Fibroblast of peridontal ligament (primary cell): Measurements from ENCODE around the gene C11orf71.

ENCODE experiments used
- DNase-seq: peaks from one replicate; pipeline ENCODE4 v3.0.0-alpha.2; 2010; ENCODE audit errors: extremely low read depth

The C11orf71 gene

DNA sequence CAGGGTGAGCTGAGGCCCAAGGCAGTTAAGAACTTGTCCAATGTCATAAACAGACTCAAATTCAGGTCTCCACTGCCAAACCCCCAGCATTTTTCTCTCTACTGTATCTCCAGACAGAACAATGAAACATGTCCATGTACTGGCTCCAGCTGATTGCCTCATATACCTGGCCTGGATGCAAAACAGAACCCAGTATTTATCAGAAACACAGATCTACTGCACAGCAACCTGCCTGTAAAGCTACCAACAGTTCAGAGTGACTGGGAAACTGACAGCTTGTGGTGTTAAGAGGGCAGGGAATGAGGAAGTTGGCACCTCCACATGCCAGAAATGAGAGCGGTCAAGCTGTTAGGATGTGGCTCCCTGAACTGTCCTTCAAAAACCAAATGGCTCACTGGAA, 41.6 kb downstream of the C11orf71 start:
- DNase-seq = no peak

DNA sequence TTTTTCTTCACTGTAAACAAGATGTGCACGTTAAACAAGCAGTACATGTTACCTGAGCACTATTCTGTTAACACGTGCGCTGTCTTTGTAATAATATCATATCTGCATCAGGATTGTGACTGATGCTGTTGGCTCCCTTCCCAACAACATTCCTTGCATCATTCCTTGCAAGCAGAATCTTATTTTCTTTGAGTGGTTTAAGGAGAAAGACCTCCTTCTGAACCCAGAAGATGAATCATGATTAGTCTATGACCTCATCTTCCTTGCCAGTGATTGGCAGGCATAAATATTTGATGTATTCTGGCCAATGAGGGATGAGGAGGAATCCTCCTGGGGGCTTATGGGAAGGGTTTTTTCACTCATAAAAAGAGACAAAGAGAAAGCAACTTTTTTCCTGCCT, 46.2 kb downstream of the C11orf71 start:
- DNase-seq = peak; percentile 91

DNA sequence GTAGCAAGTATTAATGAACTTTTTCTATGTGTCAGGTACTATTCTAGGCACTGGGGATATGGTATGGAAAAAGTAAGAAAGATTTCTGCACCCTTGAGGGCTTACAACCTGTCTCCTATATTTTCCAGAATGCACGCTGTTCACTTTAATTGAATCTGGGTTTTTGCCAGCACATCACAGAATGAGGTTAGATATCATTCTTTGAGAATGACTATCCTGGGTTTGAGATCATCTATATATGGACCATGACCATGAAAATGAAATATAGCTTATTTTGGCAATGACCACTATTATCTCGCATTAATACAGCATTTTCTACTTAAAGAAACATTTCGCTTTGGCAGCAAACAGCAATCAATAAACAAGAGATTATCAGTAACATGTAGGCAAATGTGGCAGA, 46.9 kb downstream of the C11orf71 start:
- no peak for DNase-seq

DNA sequence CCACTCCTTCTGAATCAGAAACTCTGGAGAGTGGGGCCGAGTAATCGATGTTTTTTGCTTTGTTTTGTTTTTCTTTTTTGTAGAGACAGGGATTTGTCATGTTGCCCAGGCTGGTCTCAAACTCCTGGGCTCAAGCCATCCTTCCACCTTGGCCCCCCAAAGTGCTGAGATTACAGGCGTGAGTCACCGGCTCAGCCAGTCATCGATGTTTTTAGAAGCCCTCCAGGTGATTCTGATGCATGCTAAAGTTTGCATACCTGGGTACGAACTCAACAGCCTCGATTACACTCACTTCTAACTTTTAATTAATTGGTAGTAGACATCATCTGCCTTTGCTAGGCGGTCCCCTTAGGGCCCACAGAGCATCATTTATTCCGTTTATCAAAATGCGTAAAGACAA, 50.3 kb downstream of the C11orf71 start:
- no peak for DNase-seq
